Measurements from ENCODE around the gene CAPN9. TPM values are rescaled to one million over a fixed set of nuclear protein-coding genes. Genes with fewer than 3 reads are reported as not detected.

CAPN9 gene
- total RNA-seq, 4 donors from 2014 or later: not detected

GRCh38 chr1:230824919-230825721, 77.9 kb downstream of the CAPN9 start:
- peaks cover 60 to 66% of the 10 kb centered on the region in 2 donors for H3K4me1 ChIP-seq
- no peaks in the 10 kb centered on the region for H3K27me3 ChIP-seq
- peak overlapping the region; percentile 91 to 94 (median 93) for H3K27ac ChIP-seq
- peak overlapping the region in 2 of 4 donors; percentile 1 to 36 for H3K4me3 ChIP-seq
- DNase-seq: peak; percentile 51 to 75
- H3K36me3 ChIP-seq: no peaks in the 10 kb centered on the region
- ATAC-seq: peak; percentile 86 to 88
- in situ Hi-C loops (cut with MboI; ENCODE audit: low sequenced_read_pairs in 4 of 4): loop anchor here in 1 of 4 donors (25.0 kb wide), 1 partner anchor 387 kb away; no protein-coding TSS in a partner anchor
- peak in 1 of 2 donors; percentile 20 for TF ChIP-seq POLR2A (IDR thresholded peaks at IDR 0.05)
- TF ChIP-seq, protein P1, sequence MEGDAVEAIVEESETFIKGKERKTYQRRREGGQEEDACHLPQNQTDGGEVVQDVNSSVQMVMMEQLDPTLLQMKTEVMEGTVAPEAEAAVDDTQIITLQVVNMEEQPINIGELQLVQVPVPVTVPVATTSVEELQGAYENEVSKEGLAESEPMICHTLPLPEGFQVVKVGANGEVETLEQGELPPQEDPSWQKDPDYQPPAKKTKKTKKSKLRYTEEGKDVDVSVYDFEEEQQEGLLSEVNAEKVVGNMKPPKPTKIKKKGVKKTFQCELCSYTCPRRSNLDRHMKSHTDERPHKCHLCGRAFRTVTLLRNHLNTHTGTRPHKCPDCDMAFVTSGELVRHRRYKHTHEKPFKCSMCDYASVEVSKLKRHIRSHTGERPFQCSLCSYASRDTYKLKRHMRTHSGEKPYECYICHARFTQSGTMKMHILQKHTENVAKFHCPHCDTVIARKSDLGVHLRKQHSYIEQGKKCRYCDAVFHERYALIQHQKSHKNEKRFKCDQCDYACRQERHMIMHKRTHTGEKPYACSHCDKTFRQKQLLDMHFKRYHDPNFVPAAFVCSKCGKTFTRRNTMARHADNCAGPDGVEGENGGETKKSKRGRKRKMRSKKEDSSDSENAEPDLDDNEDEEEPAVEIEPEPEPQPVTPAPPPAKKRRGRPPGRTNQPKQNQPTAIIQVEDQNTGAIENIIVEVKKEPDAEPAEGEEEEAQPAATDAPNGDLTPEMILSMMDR (IDR thresholded peaks at IDR 0.05 in 4 of 5, conservative IDR thresholded peaks at IDR 0.05 in 1 of 5): no peak
- intact Hi-C loops (cut with DNase I; ENCODE audit: low total_unique reads): loop anchor here (1.0 kb wide), 2 partner anchors 18 to 37 kb away; no protein-coding TSS in a partner anchor
- H3K9me3 ChIP-seq: no peaks in the 10 kb centered on the region

DNA sequence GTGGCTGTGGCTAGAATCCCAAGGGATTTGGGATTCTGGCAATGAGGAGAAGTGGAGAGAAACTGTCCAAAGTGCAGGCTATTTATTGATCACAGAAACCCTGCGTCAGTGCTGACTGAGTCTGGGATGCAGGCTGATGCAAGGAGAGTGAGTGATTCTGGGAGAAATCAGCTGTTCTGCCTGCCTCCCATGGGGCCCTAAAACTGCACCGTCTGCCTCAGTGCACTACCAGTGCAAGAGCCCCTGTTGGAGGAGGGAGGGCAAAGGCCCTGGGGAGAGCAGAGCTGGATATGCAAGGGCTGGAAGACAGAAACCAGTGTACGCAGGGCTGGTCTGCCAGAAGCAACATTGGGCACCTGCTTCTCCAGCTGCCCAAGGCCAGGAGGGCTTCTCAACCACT, 78.6 kb downstream of the CAPN9 start:
- TF ChIP-seq POLR2A (IDR thresholded peaks at IDR 0.05): no peak
- TF ChIP-seq, protein P1 (IDR thresholded peaks at IDR 0.05 in 4 of 5, conservative IDR thresholded peaks at IDR 0.05 in 1 of 5): no peak
- peak overlapping the region; percentile 91 to 94 (median 93) for H3K27ac ChIP-seq
- DNase-seq (peak in 1 of 2 donors; percentile 43), ATAC-seq (peak in 1 of 2 donors; percentile 5)
- H3K9me3 ChIP-seq: no peaks in the 10 kb centered on the region
- no peaks in the 10 kb centered on the region for H3K36me3 ChIP-seq
- in situ Hi-C loops (cut with MboI; ENCODE audit: low sequenced_read_pairs in 4 of 4) (no loop called here), intact Hi-C loops (cut with DNase I; ENCODE audit: low total_unique reads) (loop anchor here (1.0 kb wide), 1 partner anchor 37 kb away; no protein-coding TSS in a partner anchor)
- no peaks in the 10 kb centered on the region for H3K27me3 ChIP-seq
- peak overlapping the region in 2 of 4 donors; percentile 1 to 36 for H3K4me3 ChIP-seq
- H3K4me1 ChIP-seq: peaks cover 60 to 66% of the 10 kb centered on the region in 2 donors

- intact Hi-C loops (cut with DNase I; ENCODE audit: low total_unique reads): no loop called here
- DNase-seq: no peak
- no peaks in the 10 kb centered on the region for H3K9me3 ChIP-seq
- no peak overlapping the region for H3K4me3 ChIP-seq
- ATAC-seq: no peak
- in situ Hi-C loops (cut with MboI; ENCODE audit: low sequenced_read_pairs in 4 of 4): no loop called here
- H3K36me3 ChIP-seq: no peaks in the 10 kb centered on the region
- H3K27ac ChIP-seq: peak overlapping the region; percentile 91 to 94 (median 93)
- no peaks in the 10 kb centered on the region for H3K27me3 ChIP-seq
- H3K4me1 ChIP-seq: peaks cover 60 to 66% of the 10 kb centered on the region in 2 donors
- TF ChIP-seq, protein P1 (IDR thresholded peaks at IDR 0.05 in 4 of 5, conservative IDR thresholded peaks at IDR 0.05 in 1 of 5): no peak
- TF ChIP-seq POLR2A (IDR thresholded peaks at IDR 0.05): no peak
These were observed 79.1 kb downstream of the CAPN9 start for GRCh38 chr1:230826166-230826875.

DNA sequence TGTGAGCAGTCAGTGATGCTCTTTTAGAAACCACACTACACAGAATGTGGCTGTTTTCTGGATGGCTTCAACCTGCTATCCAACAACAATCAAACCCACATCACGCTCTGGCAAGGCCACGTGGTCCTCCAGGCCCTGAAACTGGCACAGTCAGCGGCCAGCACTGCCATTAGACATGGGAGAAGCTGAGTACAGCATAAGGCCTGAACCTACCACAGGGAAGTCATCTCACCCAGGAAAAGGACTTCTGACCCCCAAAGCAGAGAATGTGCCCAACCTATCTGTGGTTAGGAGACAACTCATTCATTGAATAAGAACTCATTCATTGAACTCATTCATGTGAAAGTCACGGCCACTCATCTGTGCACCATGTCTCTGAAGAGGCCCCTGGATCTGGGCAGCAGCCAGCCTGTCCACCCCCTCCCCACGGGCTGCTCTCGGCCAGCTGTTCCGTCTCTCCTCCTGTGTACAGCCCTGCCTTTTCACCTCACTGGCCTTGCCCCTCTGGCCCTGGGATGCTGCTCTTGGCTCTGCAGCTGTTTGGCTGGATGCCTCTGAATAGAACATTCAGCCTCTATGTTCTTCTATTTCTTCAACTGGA, 80.0 kb downstream of the CAPN9 start:
- intact Hi-C loops (cut with DNase I; ENCODE audit: low total_unique reads) (no loop called here), in situ Hi-C loops (cut with MboI; ENCODE audit: low sequenced_read_pairs in 4 of 4) (no loop called here)
- TF ChIP-seq, protein P1 (IDR thresholded peaks at IDR 0.05 in 4 of 5, conservative IDR thresholded peaks at IDR 0.05 in 1 of 5): no peak
- TF ChIP-seq POLR2A (IDR thresholded peaks at IDR 0.05): no peak
- peaks cover 62% of the 10 kb centered on the region in 2 donors for H3K4me1 ChIP-seq
- DNase-seq: no peak
- no peak overlapping the region for H3K4me3 ChIP-seq
- no peaks in the 10 kb centered on the region for H3K27me3 ChIP-seq
- H3K27ac ChIP-seq: peak overlapping the region; percentile 91 to 94 (median 93)
- ATAC-seq: no peak
- H3K36me3 ChIP-seq: no peaks in the 10 kb centered on the region
- no peaks in the 10 kb centered on the region for H3K9me3 ChIP-seq

Data from gastrocnemius medialis (tissue), 4 donors.